CD4-positive, alpha-beta T cell treated with Interleukin-15 for 1 hour (primary cell): ENCODE data around the gene CADM4.

Source experiments
- DNase-seq: peaks from one replicate; pipeline ENCODE4 v3.0.0-alpha.2; 2020

CADM4 gene

GRCh38 chr19:43578787-43579186 lies 60.9 kb downstream of the CADM4 start:
- DNase-seq: no peak

DNA sequence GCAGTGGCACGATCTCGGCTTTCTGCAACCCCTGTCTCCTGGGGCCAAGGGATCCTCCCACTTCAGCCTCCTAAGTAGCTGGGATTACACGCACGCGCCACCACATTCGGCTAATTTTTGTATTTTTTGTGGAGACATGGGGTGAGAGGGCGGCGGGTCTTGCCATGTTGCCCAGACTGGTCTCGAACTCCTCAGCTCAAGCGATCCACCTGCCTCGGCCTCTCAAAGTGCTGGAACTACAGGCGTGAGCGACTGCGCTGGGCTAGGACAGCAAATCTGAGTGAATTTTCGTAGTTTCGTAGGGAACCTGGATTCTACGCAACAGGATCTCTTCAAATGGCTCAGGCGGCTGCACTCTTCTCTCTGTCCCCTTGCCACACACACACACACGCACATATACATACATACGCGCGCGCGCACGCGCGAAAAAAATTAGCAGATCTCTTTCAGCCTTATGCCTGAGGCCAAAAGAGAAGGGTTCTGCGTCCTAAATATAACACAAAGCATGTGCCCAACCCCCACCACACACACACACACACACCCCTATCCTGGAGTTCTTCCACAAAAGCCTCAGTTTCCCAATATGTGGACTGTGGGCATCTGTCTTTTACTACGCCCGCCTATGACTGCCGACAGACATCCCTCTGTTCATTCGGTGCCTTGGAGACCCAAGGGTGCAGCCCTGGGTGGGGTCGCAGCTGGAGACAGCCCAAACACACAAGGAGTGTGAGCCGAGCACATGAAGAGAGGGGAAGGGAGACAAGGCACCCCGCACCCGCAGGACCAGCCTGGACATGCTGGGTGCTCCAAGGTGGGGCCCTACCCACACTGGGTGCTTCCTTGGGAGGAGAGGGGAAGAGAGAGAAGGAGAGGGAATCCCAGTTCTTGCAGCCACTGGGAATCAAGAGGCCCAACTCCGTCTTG lies 63.4 kb downstream of the CADM4 start:
- DNase-seq: no peak

GRCh38 chr19:43575156-43575950 lies 64.3 kb downstream of the CADM4 start, which contains the start of the genes PINLYP and XRCC1:
PINLYP (plus strand) TSS chr19:43575801; CDS start chr19:43577192, 1,391 bp downstream.
XRCC1 (minus strand) TSS chr19:43575527; CDS start chr19:43575458, 69 bp downstream.
- DNase-seq: peak; percentile 99

GRCh38 chr19:43574424-43575155 lies 65.1 kb downstream of the CADM4 start:
- DNase-seq: no peak
